Tibial nerve (tissue), 4 donors: Measurements from ENCODE around the gene BLVRB. TPM values are rescaled to one million over a fixed set of nuclear protein-coding genes. Genes with fewer than 3 reads are reported as not detected.
"Not testable (repeated sequence)": the region's sequence is repeated elsewhere in the genome, so short reads cannot be mapped to it uniquely, and the experiment has no call there.

Experiments used
- DNase-seq, 2 donors: peaks; one replicate each; pipeline ENCODE4 v3.0.0-alpha.2; 2019; ENCODE audit warnings: low spot score in 2 of 2
- H3K27ac ChIP-seq, 4 donors: fragments of 200-600 bp; sonication (generic) in 3 of 4; one replicate each; pipeline ENCODE4 v1.5.1; 2017 to 2019; ENCODE audit warnings: mild to moderate bottlenecking in 1 of 4
- H3K27me3 ChIP-seq, 2 donors: fragments of 200-600 bp; sonication (generic) in 1 of 2; one replicate each; pipeline versions ENCODE4 v1.5.1 to v1.6.0; 2017 to 2019
- H3K36me3 ChIP-seq, 3 donors: fragments of 200-600 bp; sonication (generic); one replicate each; pipeline ENCODE4 v1.5.1; 2018 to 2019
- H3K4me1 ChIP-seq, 4 donors: fragments of 200-600 bp; sonication (generic) in 3 of 4; one replicate each; pipeline ENCODE4 v1.5.1; 2017 to 2019
- H3K4me3 ChIP-seq, 4 donors: fragments of 200-600 bp; sonication (generic) in 3 of 4; one replicate each; pipeline ENCODE4 v1.5.1; 2017 to 2019; ENCODE audit warnings: mild to moderate bottlenecking in 1 of 4, moderate library complexity in 1 of 4
- H3K9me3 ChIP-seq, 4 donors: fragments of 200-600 bp; sonication (generic) in 3 of 4; one replicate each; pipeline ENCODE4 v1.5.1; 2017 to 2019
- EP300 ChIP-seq, 2 donors: sonication (generic); formaldehyde crosslinking; IDR thresholded peaks; one replicate each; pipeline ENCODE4 v1.6.1; 2017; ENCODE audit warnings: antibody characterized with exemption in 2 of 2, mild to moderate bottlenecking in 1 of 2
- POLR2A ChIP-seq, 2 donors: fragments of 450-650 bp; IDR thresholded peaks; one replicate each; pipeline ENCODE4 v1.6.1; 2017; ENCODE audit warnings: antibody characterized with exemption in 2 of 2, mild to moderate bottlenecking in 2 of 2, moderate library complexity in 2 of 2
- WGBS, 2 donors: methylation state at CpG; one replicate each; pipeline ENCODE4 v1.1.5; 2018; 5-methylcytosine and 5-hydroxymethylcytosine counted together
- total RNA-seq, 4 donors: library from RNA; depleted of rRNA; stranded (reverse); fragments of >200 nt; gene quantifications; one replicate each; pipeline ENCODE4 v1.1.0, GENCODE V29; 2016
- TF ChIP-seq, protein P1 (sequence below), 5 experiments: fragments of 200-600 bp in 3 of 5; fragments of 450-650 bp in 2 of 5; sonication (generic) in 3 of 5; IDR thresholded peaks; one replicate each; pipeline ENCODE4 v1.5.1; 2016 to 2019; ENCODE audit warnings: antibody characterized with exemption in 5 of 5, mild to moderate bottlenecking in 3 of 5, moderate library complexity in 2 of 5

The BLVRB gene
- total RNA-seq, 4 donors from 2014 or later = 219 to 299 (median 244) TPM

DNA sequence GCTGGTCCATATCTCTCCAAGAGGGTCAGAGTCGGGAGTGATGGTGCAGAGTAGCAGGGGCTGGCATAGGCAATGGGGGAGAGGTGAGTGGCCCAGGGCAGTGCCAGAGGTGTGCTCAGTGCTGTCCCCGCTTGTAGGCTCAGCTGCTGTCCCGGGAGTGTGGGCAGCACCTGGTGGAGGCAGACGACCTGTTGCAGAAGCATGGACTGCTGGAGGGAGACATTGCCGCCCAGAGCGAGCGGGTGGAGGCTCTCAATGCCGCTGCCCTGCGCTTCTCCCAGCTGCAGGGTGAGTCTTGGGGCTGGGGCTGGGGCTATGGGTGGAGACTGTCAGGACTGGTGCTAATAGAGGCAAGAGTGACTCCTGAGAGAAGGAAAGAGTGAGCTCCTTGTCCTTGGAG is 40.6 kb upstream of the BLVRB start:
- no peaks in the 10 kb centered on the region for H3K4me1 ChIP-seq
- TF ChIP-seq, protein P1, sequence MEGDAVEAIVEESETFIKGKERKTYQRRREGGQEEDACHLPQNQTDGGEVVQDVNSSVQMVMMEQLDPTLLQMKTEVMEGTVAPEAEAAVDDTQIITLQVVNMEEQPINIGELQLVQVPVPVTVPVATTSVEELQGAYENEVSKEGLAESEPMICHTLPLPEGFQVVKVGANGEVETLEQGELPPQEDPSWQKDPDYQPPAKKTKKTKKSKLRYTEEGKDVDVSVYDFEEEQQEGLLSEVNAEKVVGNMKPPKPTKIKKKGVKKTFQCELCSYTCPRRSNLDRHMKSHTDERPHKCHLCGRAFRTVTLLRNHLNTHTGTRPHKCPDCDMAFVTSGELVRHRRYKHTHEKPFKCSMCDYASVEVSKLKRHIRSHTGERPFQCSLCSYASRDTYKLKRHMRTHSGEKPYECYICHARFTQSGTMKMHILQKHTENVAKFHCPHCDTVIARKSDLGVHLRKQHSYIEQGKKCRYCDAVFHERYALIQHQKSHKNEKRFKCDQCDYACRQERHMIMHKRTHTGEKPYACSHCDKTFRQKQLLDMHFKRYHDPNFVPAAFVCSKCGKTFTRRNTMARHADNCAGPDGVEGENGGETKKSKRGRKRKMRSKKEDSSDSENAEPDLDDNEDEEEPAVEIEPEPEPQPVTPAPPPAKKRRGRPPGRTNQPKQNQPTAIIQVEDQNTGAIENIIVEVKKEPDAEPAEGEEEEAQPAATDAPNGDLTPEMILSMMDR (IDR thresholded peaks at IDR 0.05) = no peak
- TF ChIP-seq POLR2A (IDR thresholded peaks at IDR 0.05) (no peak), EP300 (IDR thresholded peaks at IDR 0.05) (no peak)
- no peaks in the 10 kb centered on the region for H3K9me3 ChIP-seq
- no peak overlapping the region for H3K27ac ChIP-seq
- peaks cover 0 to 29% (median 0%) of the 10 kb centered on the region in 3 donors for H3K36me3 ChIP-seq
- 62 to 70% methylated on average over 9 of the region's 9 CpGs for WGBS, 2 donors
- no peak overlapping the region for H3K4me3 ChIP-seq
- no peaks in the 10 kb centered on the region for H3K27me3 ChIP-seq
- DNase-seq = no peak

DNA sequence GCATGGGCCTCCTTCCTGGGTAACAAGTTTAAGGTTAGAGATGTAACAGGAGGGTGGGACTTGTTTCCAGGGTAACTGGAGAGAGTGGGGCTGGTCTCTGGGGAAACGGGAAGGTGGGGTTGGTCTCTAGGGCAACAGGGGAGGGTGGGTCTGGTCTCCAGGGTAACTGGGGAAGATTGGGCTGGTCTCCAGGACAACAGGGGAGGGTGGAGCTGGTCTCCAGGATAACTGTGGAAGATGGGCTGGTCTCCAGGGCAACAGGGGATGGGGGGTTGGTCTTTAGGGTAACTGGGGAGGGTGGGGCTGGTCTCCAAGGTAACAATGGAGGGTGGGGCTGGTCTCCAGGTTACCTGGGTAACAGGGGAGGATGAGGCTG is 37.8 kb upstream of the BLVRB start:
- no peak for DNase-seq
- Histone ChIP-seq H3K27ac (no peak overlapping the region), H3K4me3 (no peak overlapping the region), H3K9me3 (no peaks in the 10 kb centered on the region), H3K36me3 (peaks cover 0 to 21% (median 0%) of the 10 kb centered on the region in 3 donors), H3K4me1 (no peaks in the 10 kb centered on the region), H3K27me3 (no peaks in the 10 kb centered on the region)
- WGBS, 2 donors = 17 to 20% methylated on average over 1 of the region's 1 CpG
- TF ChIP-seq, protein P1 (IDR thresholded peaks at IDR 0.05) = no peak
- TF ChIP-seq POLR2A (IDR thresholded peaks at IDR 0.05) (no peak), EP300 (IDR thresholded peaks at IDR 0.05) (no peak)

- Histone ChIP-seq H3K27ac (no peak overlapping the region), H3K27me3 (no peaks in the 10 kb centered on the region)
- TF ChIP-seq, protein P1 (IDR thresholded peaks at IDR 0.05) = no peak
- TF ChIP-seq EP300 (IDR thresholded peaks at IDR 0.05) = no peak
- TF ChIP-seq POLR2A (IDR thresholded peaks at IDR 0.05) = no peak
These were observed 37.2 kb upstream of the BLVRB start for GRCh38 chr19:40502647-40503319.

GRCh38 chr19:40502081-40502480 is 36.5 kb upstream of the BLVRB start:
- Histone ChIP-seq H3K27me3 (no peaks in the 10 kb centered on the region), H3K27ac (no peak overlapping the region), H3K36me3 (peaks cover 0 to 22% (median 0%) of the 10 kb centered on the region in 3 donors), H3K4me3 (no peak overlapping the region), H3K9me3 (no peaks in the 10 kb centered on the region), H3K4me1 (no peaks in the 10 kb centered on the region)
- 84 to 85% methylated on average over 12 to 13 of the region's 13 CpGs for WGBS, 2 donors
- TF ChIP-seq, protein P1 (IDR thresholded peaks at IDR 0.05) = no peak
- TF ChIP-seq POLR2A (IDR thresholded peaks at IDR 0.05) (no peak), EP300 (IDR thresholded peaks at IDR 0.05) (no peak)
- DNase-seq = no peak

More at GRCh38 chr19:40502647-40503319, 37.2 kb upstream of the BLVRB start:
- Histone ChIP-seq H3K36me3 (peaks cover 0 to 19% (median 0%) of the 10 kb centered on the region in 3 donors), H3K4me1 (no peaks in the 10 kb centered on the region), H3K4me3 (no peak overlapping the region), H3K9me3 (no peaks in the 10 kb centered on the region)
- 53 to 59% methylated on average over 6 of the region's 6 CpGs for WGBS, 2 donors
- DNase-seq = no peak

- TF ChIP-seq, protein P1 (IDR thresholded peaks at IDR 0.05) = no peak
- TF ChIP-seq EP300 (IDR thresholded peaks at IDR 0.05) (no peak), POLR2A (IDR thresholded peaks at IDR 0.05) (no peak)
- Histone ChIP-seq H3K4me3 (no peak overlapping the region), H3K36me3 (peaks cover 0 to 27% (median 0%) of the 10 kb centered on the region in 3 donors), H3K27ac (no peak overlapping the region), H3K4me1 (no peaks in the 10 kb centered on the region), H3K9me3 (no peaks in the 10 kb centered on the region), H3K27me3 (no peaks in the 10 kb centered on the region)
- no peak for DNase-seq
- 88 to 89% methylated on average over 4 of the region's 4 CpGs for WGBS, 2 donors
These were observed 36.1 kb upstream of the BLVRB start for GRCh38 chr19:40501599-40501998.

DNA sequence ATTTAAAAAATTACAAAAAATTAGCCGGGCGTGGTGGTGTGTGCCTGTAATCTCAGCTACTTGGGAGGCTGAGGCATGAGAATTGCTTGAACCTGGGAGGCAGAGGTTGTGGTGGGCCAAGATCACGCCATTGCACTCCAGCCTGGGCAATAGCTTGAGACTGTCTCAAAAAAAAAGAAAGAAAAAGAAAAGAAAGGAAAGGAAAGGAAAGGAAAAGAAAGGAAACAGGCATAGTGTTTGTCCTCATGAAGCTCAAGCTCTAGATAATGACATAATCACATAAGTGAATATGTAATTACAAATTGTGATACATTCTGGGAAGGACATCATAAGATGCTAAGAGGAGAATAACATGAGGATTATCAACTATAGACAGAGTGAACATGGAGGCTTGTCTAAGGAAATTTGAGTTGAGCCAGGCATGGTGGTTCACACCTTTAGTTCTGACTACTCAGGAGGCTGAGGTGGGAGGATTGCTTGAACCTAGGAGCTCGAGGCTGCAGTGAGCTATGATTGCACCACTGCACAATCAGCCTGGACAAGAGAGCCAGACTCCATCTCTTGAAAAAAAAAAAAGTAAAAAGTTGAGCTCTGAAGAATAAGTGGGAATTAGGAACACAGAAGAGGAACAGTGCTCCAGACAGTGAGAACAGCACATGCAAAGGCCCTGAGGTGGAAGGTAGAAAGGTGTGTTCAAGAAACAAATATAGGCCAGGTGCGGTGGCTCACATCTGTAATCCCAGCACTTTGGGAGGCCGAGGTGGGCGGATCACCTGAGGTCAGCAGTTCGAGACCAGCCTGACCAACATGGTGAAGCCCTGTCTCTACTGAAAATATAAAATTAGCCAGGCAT is 35.4 kb upstream of the BLVRB start:
- H3K36me3 ChIP-seq = peaks cover 0 to 31% (median 0%) of the 10 kb centered on the region in 3 donors
- H3K9me3 ChIP-seq, H3K27me3 ChIP-seq, H3K4me1 ChIP-seq, H3K4me3 ChIP-seq, H3K27ac ChIP-seq, DNase-seq: not testable (repeated sequence)
- 86 to 87% methylated on average over 8 of the region's 8 CpGs for WGBS, 2 donors
